Stimulated activated CD8-positive, alpha-beta memory T cell treated with anti-CD3 and anti-CD28 coated beads, Interleukin-15, amount 100 ng/mL, for 24 hours (primary cell): Measurements from ENCODE around the gene FAM120B.

Experiments used
- DNase-seq: peaks from one replicate; pipeline ENCODE4 v3.0.0-alpha.2; 2020; ENCODE audit warnings: low read depth

FAM120B gene

DNA sequence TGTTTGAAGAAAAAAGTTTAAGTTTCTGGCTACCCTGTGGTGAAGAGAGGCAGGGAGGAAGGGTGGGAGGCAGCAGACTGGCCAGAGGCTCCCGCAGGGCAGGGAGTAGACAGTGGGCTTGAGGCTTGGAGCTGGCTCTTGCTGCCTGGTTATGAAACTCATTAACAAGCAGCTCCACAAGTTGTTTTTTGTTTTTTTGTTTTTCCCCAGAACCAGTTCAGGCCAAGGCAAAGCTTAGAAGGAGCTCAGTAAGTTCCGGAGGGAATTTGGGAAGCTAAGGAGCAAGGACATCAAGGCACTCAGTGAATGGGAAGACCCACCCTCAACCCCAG is 19.7 kb upstream of the FAM120B start:
- no peak for DNase-seq

DNA sequence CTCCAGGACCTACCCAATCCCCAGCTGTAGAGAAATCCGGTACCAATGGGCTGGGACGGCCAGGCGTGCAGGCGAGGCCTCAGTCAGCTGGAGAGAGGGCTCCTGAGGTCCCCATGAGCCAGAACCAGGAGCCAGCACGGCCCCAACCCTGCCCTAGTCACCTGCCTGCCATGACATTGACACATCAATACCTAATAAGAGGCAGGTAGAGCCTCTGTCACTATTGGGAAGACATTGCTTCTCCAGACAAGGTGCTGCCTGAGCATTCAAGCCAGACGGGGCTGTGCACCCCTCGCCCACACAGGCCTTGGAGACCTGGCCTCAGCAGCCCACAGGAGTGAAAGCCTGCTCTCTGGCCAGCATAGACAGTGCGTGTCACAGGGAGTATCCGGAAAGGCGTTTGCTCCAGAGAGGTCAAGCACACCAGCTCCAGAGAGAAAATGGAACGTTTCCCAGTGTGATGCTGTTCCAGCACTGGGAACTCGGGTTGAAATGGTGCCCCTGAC is 19.1 kb upstream of the FAM120B start:
- no peak for DNase-seq

DNA sequence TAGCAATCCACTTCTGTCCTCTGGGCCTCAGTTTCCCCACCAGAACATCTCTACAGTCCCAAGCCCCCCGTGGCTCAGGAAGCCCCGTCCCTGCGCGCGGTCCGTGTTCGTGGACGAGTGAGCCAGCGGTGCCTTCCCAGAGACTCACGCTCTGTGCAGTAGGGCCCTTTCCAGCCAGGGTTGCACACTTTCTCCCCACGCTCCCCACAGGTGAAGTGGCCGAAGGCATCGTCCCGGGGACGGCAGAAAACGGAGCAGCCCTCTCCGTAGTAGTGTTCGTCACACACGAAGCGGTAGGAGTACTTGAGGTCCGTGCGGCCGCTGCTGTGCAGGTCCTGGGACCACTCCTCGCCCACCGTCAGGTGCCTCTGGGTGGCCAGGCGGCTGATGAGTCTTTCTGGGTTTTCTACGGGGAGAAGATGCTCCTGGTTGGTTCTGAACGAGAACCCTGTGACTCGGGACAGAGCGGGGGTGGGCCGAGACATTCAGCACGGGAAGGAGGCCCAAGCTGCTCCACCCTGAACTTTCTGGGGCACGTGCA is 18.4 kb upstream of the FAM120B start:
- DNase-seq, result no peak

DNA sequence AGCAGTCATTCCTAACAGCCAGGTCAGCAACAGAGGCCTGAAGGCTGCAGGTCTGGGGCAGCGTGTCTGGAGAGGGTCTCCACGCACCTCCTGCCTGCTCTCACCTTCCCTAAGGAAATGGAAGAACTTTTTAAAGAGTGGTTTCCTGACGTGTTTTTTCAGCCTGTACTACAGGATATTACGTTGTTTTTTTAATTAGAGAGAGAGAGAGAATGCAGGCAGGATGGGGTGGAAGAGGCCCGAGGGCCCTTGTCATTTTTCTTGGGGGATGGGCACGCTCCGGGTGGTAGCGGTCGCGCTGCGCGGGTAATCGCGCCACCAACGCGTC is 17.7 kb upstream of the FAM120B start:
- DNase-seq, result no peak

DNA sequence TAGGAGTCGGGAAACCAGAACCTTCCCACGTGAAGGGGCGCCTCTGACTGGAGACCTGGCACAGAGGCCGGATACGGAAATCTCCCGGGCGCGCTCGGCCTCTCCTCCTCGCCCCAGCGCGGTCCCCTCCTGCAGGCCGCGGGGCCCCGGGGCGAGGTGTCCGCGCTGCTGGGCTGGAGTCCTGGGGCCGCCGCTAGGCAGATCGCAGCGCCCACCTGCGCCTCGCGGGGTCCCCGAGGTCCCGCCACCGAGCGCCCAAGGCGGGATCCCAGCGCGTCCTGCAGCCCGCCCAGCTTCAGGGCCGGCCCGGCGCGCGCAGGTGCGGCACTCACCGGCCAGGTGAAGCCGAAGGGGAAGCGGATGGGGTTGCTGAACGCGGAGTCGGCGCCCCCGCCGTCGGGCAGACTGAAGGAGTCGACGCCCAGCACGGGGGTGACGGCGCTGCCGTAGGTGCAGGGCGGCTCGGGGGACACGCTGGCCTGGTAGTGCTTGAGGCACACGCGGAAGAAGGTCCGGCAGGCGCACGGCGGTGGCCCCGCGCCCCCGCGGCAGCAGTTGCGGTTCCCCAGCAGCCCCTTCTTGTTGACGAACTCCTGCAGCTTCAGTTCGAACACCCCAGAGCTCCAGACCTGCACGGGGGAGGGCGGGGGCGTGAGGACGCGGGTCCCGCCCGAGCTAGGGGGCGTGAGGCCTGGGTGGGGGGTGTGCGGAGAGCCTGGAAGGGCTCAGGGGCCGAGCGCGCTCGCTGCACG is 17.2 kb upstream of the FAM120B start:
- DNase-seq, result no peak

DNA sequence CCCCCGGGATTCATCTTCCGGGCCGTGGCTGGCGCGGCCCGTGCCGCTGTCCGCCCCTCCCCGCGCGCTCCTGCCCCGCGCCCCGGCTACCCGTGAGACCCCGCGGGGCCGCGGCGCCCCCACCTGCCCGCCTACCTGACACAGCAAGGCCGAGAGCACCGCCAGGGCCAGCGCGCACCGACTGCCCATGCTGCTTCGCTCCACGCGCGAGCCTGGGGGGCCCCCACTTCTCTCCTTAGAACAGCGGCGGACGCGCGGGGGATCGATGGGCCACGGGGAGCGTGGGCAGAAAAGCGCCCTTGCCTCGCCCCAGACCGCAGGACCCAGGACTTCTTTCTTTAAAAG is 16.6 kb upstream of the FAM120B start:
- DNase-seq, result no peak

DNA sequence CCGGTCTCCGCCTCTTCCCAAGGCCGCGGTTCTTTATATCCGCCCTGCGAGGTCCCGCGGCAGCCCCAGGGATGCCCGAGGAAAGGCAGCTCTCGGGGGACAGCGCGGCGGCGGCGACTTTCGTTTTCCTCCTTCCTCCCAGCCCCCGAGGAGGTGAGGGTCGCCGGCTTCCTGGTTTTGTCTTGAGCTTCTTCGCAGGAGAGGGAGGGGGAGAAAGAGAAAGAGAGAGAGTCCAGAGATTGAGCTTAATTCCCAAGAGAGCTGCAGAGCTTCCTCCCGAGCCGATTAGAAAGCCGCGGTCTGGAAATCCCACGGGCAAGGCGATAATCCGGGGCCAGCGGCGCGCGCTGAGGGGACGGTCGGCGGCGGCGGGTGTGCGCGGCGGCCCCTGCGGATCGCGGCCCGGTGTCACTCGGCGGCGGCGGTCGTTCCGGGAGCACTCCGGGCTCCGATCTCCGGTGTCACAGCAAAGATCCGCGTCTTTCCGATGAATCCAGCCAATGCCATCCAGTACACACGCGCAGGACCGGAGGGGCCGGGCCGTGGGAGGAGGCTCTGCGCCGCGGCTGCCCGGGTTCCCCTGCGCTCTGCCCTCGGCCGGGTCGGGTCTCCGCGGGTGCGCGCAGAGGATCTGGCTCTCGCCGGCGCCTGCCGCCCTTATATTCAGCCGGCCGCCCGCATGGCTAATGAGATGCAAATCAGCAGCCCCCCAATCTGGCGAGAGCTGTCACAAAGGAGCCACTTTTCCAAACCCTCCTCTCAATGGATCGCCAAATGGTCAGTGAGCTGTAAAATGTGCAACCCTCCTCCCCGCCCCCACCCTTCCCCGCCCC is 16.0 kb upstream of the FAM120B start, which contains the start of gene DLL1:
Gene DLL1 (minus strand): TSS at position 783 of the 833 bp plus-strand sequence. CDS start 939 bp downstream, outside the sequence.
- no peak for DNase-seq

DNA sequence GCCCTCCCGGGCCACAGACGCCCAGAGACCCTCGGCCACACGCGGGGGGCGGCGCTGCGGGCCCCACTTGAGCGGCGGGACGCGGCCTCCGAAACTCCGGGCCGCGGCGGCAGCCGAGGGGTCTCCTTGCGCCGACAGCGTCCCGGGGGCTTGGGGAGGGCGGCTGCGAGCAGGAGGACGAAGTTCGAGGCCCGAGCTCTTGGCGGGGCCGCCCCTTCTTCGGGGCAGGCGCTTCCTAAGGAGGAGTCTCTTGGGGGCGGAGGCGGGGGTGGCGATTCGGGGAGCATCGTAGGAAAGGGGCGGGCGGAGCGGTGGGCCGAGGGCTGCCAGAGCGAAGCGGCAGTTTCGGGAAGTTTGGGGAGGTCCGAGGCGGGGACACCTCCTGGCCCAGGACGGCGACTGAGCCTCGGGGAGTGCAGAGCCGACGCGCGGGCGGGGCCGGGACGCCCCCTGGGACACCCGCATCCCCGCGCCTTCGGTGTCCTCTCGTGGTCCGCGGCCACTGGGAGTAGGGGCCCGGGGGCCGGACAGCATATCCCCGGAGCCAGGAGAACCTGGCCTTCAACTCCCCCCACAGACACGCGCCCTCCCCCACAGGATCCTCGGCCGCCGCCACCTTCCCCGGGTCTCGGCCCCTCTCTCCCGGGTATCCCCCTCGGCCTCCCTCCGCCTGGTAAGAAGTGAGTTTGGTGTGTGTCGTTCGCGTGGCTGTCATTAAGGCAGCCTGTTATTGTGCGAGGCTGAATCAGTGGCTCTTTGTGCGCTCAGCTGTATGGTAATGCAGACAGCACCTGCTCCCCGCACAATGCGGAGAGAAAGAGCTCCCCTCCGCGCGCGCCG is 15.1 kb upstream of the FAM120B start:
- DNase-seq, result no peak

DNA sequence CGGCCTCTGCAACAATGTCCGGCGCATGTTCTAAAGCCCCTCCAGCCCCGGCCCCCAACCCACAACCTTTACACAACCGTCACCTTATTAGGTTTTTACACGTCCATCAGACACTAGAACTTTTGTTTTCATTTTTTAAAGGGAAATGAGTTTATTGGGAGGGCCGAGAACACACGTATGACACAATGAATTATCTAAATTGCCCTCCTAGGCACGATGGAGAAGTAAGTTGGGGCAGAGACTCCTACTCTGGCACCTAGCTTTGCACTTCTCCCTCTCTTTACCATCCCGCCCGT is 14.5 kb upstream of the FAM120B start:
- no peak for DNase-seq

DNA sequence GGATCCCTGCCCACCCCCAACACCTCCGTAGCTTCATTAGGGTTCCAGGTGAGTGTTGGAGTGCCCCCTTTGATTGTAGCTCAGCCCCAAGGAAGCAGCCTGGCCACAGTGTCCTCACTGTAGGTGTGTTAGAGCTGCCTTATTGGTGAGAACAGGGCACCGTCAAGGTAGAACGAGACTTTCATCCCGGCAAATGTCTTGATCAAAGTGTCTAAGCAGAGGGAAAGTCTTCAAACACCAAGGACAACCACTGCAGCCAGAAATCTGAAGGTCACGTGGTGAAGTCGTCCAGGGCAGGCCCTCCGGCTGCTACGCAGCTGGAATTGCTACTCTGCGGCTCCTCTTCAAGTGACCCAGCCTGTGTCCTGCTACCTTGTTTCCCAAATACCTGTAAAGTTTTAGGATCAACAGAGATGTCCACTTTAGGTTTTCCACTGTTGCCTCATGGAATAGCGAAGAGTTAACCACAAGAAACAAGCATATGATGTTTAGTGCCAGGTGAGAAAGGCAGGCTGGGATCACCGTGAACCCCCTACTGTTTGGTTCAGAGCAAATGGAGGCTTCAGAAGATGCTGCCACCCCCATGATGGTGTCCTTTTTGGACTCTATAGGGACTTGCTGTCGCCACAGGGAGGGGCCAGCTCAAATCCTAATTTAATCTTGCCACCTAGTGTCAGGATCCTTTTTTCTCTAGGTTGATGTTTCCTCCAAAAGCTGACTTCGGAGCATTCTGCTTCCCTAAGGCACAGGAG is 14.0 kb upstream of the FAM120B start:
- no peak for DNase-seq

DNA sequence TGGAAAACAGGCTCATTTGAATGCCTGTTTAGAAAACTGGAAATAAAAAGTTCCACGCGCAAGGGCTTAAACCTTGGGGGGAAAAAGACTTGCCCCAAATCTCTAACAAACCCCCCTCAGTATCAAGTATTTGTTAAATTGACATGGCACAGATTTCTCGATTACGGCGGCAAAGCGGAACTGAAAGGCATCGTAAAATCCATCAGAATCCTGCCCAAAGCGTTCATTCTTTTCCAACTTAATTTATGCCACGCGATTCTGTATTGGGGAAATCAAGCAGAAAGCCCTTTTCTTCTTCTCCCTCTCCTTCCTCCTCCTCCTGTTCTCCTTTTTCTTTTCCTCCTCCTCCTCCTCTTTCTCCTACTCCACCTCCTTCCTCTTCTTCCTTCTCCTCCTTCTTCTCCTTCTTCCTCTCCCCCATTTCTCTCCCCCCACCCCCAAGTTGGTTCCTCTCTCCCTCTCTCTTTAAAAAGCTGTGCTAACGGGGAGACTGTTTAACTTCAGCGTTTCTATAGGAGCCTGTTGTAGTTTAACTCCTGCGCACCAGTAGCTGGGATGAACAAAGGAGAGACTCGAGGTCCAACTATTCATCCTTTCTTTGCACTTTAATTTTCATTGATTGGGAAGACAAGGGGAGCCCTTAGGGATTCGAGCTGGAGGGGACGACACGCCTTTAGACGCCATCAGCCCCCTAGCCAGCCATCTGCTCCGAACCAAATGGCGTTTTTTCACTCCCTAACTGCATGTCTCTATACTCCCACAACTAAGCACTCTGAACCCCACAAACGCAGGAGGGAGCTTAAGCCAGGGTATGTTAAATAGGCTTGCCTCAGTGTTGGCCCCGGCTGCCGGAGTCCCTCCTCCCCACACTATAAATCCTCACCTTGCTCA is 13.0 kb upstream of the FAM120B start:
- DNase-seq, result no peak

DNA sequence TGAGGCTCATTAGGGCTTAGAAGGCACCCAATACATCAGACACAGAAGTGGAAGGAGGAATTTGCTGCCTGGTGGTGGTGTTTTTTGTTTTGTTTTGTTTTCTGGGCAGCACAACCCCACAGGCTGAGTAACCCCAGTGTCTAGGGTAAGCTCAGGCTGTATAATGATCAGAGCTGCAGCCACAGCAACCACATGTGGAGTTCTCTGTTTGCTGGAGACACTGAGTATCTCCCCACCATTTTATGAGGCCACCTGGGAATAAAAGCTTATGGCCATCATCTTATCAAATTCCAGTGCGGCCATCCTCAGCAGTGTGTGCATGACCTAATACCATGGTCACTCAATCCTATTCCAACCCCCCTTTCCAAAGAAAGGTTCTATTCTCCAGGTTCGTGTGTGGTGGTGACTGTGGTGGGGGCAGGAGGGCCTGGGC is 12.2 kb upstream of the FAM120B start:
- no peak for DNase-seq

DNA sequence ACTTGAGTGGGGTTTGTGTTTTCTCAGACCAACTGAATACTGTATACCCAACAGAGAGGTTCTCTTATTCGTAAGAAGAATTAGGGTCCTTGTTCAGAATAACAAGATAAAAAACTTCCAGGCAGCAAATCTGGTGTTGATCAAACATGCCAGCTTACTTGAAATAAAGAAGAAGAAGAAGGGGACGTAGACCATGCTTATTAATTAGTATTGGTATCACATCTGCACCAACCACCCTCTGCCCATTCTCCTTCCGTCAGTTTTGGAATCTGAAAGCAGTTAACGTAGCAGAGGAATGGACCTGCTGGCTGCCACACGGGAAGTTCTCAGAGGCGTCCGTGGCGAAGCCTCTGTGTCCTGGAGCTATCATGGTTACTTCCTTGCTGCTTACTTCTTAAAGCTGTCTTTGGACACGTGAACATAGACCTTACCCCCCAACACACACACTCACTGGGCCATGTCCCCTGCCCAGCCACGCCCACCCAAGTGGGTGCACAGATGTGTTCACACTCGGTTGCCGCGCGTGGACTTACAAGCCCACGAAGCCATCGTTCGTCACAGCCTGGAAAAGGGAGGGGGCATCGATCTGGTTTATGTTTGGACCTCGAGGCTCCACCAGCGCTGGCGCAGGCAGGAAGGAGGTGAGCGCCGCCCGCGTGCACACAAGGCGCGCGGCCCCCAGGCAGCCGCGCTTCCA is 11.6 kb upstream of the FAM120B start:
- no peak for DNase-seq

DNA sequence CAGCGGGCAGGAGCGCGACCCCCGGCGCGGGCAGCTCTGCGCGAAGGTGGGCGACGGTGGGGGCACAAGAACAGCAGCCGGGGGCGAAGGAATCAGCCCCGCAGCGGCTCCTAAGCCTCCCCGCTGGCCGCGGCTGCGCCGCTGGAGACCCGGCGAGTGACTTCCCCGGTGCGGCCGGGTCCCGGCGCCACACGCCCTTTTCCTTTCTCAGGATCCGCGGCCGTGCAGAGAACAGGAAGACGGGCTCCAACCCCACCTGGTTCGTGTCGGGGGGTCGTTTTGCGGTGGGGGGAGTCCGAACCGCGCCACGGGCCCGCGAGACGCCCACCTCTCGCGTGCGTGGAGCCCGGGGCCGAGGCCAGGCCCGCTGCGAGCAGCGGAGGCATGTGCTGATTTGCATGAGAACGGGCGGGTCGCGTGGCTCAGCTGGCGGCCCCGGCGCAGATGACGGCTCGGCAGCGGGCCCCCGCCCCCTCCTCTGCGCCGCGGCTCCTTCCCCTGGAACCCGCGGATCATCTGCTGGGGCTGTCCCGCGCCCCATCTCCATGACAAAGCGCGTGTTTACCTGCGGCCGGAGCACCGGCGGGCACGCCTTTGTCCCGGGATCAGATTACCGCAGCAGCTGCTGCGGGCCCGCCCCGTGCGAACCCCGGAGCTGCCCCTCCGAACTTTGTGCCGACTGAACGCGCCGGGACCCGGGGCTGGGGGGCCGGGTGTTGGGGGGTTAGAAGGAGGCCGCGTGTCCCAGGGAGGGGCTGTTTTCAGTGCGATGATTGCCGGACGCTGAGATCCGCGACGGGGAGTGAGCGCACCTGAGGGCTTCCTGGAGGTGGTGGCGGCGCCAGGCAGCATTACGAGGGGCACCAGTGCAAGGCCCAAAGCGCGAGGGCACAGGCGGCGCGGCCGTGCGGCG is 10.8 kb upstream of the FAM120B start:
- DNase-seq, result no peak

DNA sequence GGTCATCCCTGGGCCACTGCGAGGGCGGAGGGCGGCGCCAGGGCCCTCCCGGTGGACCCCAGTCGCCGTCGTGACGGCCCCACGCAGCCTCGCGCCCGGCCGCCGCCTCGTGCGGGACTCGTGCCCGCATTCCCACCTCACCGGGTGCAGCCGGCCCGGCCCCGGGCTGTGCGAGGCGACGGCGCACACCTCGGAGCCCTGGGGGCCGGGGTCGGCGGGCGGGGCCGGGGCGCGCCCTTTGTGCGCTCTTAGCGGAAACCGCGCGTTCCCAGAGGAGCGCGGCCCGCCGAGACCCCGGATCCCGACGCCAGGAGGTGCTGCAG is 10.2 kb upstream of the FAM120B start:
- no peak for DNase-seq

DNA sequence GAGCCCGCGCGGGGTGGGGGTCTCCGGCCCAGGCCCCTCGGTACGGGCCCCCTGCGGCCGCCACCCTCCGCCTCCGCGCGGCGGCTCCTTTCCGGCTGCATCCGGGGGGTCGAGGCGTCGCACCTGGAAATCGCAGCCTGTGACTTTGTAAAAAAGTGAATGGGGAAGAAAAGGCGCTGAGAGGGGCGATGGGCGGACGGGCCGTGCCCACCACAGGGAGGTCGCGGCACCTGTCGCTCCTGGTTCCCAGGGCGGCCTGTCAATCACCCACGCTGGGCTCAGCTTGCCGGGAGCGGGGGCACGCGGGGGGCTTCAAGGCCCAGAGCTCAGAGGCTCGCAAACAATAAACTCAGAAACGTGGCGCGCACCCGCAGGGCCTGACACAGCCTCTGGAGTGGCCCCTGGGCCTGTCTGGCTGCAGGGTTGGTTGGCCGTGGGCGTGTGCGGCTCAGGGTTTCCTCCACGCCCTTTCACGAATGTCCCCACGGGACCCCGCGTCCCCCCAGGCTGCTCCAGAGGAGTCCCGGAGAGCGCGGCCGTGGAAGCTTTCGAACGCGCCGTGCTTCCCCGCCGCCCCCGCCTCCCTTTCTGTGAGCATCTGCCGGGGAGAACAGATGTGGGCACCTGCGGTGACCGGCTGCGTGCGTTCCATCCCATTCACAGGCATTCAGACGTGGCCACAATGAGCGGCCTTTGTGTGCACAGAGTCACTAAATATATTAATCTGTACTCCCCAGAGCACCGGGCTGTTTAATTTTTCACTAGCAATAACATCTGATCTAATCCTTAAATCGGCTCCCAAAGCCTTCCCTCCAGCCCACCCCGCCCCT is 9.6 kb upstream of the FAM120B start:
- DNase-seq, result no peak

DNA sequence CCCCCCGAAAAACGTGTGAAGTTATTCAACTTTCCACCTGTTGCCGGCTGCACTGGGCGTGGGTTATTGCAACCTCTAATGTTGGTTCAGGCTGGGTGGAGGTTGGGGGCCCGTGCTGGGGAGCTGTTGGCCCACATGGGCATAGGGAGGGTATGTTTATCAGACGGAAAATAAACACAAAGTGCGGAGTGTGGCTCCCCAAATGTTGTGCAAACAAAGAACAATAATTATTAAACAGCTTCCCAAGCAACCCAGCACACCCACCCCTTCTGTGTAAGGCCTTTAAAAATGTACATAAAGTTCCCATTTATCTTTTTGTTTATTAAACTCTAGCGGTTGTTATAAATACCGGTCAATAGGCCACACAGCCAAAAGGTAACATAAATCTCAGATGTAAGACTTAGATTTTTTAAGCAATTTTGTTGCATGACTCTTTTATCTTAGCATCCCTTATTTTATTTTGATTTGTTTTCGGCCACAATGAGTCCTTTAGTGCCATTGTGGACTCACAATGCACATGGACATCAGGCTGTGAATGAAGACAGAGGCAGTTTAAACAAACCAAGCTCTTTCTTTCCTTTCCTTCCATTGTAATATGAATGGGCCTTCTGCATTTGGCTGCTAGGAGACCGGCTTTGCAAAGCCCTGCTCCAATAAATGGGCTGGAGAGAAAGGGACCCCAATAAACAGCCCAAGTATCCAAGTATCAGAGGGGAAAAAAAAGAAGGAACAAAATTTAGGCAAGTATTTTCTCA is 8.8 kb upstream of the FAM120B start:
- no peak for DNase-seq

DNA sequence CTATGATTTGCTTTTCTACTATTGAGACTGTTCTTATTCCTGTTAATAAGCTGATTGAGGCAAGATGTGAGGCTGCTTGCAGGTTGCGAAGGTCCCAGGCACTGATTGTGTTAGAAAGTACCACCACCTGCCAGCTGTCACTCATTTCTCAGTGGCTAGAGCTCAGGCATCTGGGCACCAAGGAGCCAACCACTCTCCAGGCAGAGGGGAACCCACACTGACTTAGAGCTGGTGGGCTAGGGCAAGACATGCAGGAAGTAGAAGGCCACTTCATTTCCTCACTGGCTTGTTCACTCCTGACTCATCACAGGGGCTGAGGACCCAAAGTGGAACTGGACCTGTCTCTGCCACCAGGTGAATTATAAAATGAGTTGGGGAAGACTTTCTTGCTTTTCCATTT is 7.9 kb upstream of the FAM120B start:
- no peak for DNase-seq
